HepG2 (cell line): ENCODE results near the gene IL27RA. TPM values are rescaled to one million over a fixed set of nuclear protein-coding genes. Genes with fewer than 3 reads are reported as not detected.

ENCODE experiments used
- ATAC-seq: fragments of 200-7000 bp; cut with Tn5 transposase; 3 replicates; pipeline ENCODE4 v1.9.1; 2020; ENCODE audit warnings: mild to moderate bottlenecking, moderate library complexity
- BruUV-seq: library from RNA; stranded (reverse); fragments of 400-500 nt; replicated peaks from 2 replicates; lab custom pipeline; 2021; lab: Mats Ljungman, UMichigan
- CTCF ChIA-PET: fragments of 300-600 bp; formaldehyde crosslinking; extraction: SDS; loops from one replicate; lab custom pipeline; 2021; ENCODE audit warnings: low total read pairs, inconsistent platforms, low intra/inter-chr PET ratio; lab: Yijun Ruan, JAX
- POLR2A ChIA-PET: fragments of 350-600 bp; sonication (Branson Sonifier 250); formaldehyde crosslinking; loops from one replicate; lab custom pipeline; 2020; ENCODE audit warnings: antibody characterized with exemption, inconsistent platforms; lab: Yijun Ruan, JAX
- DNase-seq: peaks from one replicate; pipeline ENCODE4 v3.0.0-alpha.2; 2015; ENCODE audit warnings: low spot score
- FAIRE-seq: peaks from 3 replicates; lab custom pipeline; 2011; peaks lifted over from hg19 to GRCh38; lab: Jason Lieb, UNC
- H2AFZ ChIP-seq: one replicate; pipeline ENCODE4 v1.6.1; 2011; ENCODE audit warnings: low read length, inconsistent platforms
- H3K27ac ChIP-seq: fragments of 300-600 bp; 3 replicates; pipeline ENCODE4 v1.8.0; 2011; ENCODE audit warnings: mixed run types, mild to moderate bottlenecking, mixed read lengths, low read length, inconsistent platforms; ENCODE audit not compliant: insufficient read depth; ENCODE audit errors: extremely low read length
- H3K27me3 ChIP-seq, 2 experiments: fragments of 200-600 bp in 1 of 2; 2 replicates in 1 of 2; 3 replicates in 1 of 2; pipeline versions ENCODE4 v1.6.0 to v1.8.0; 2011; ENCODE audit warnings: low read length in 2 of 2, mild to moderate bottlenecking in 2 of 2, moderate library complexity in 2 of 2, inconsistent platforms in 1 of 2; ENCODE audit not compliant: insufficient read depth in 2 of 2, control insufficient read depth in 1 of 2
- H3K36me3 ChIP-seq, 2 experiments: fragments of 200-600 bp in 1 of 2; replicated peaks in 1 of 2; 2 replicates in 1 of 2; 3 replicates in 1 of 2; pipeline versions ENCODE4 v1.5.1 to v1.8.0; 2011; ENCODE audit warnings: low read length in 2 of 2, inconsistent platforms in 1 of 2; ENCODE audit not compliant: insufficient read depth in 2 of 2, control insufficient read depth in 1 of 2
- H3K4me1 ChIP-seq: 2 replicates; pipeline ENCODE4 v1.5.1; 2012; ENCODE audit warnings: low read length, inconsistent platforms; ENCODE audit not compliant: insufficient read depth
- H3K4me2 ChIP-seq: 2 replicates; pipeline ENCODE4 v1.6.0; 2011; ENCODE audit warnings: low read depth, low read length, inconsistent platforms
- H3K4me3 ChIP-seq, 3 experiments: fragments of 200-600 bp in 1 of 3; sonication (generic), shearing (Covaris generic) in 1 of 3; replicated peaks in 1 of 3; 2 replicates each; pipeline ENCODE4 v1.5.1; 2011 to 2016; ENCODE audit warnings: low read length in 3 of 3, inconsistent platforms in 2 of 3, low read depth in 2 of 3, mild to moderate bottlenecking in 2 of 3, control low read depth in 1 of 3, mixed read lengths in 1 of 3; ENCODE audit not compliant: insufficient read depth in 1 of 3
- H3K79me2 ChIP-seq: one replicate; pipeline ENCODE4 v1.6.1; 2011; ENCODE audit warnings: low read length, inconsistent platforms; ENCODE audit not compliant: insufficient read depth
- H3K9ac ChIP-seq: 2 replicates; pipeline ENCODE4 v1.6.0; 2011; ENCODE audit warnings: mild to moderate bottlenecking, low read depth, low read length, inconsistent platforms; ENCODE audit not compliant: insufficient read depth
- H3K9me3 ChIP-seq: 2 replicates; pipeline ENCODE4 v1.5.1; 2012; ENCODE audit warnings: mild to moderate bottlenecking, low read length
- H4K20me1 ChIP-seq: 2 replicates; pipeline ENCODE4 v1.6.0; 2011; ENCODE audit warnings: inconsistent platforms, mild to moderate bottlenecking, low read length, moderate library complexity; ENCODE audit not compliant: insufficient read depth
- BHLHE40 ChIP-seq: IDR thresholded peaks from 2 replicates; pipeline ENCODE4 v1.6.1; 2011; ENCODE audit warnings: low read length, improper control_type of control experiment
- HHEX ChIP-seq: IDR thresholded peaks from 2 replicates; pipeline ENCODE4 v1.6.1; 2016; ENCODE audit warnings: control low read depth
- MAZ ChIP-seq, 2 experiments: sonication (generic) in 1 of 2; formaldehyde crosslinking in 1 of 2; IDR thresholded peaks; 2 replicates each; pipeline versions ENCODE4 v1.5.0 to v1.6.1; 2012 to 2020; ENCODE audit warnings: low read depth in 2 of 2, mild to moderate bottlenecking in 2 of 2, borderline replicate concordance in 1 of 2, improper control_type of control experiment in 1 of 2, low read length in 1 of 2, missing genetic modification reagents in 1 of 2, moderate library complexity in 1 of 2
- PATZ1 ChIP-seq: sonication (generic); formaldehyde crosslinking; IDR thresholded peaks from 2 replicates; pipeline ENCODE4 v1.4.0; 2020; ENCODE audit warnings: missing genetic modification reagents
- POLR2AphosphoS5 ChIP-seq: IDR thresholded peaks from 2 replicates; pipeline ENCODE4 v1.6.1; 2012; ENCODE audit warnings: low read depth, low read length
- POLR2G ChIP-seq: fragments of 200-400 bp; formaldehyde crosslinking; IDR thresholded peaks from 2 replicates; pipeline ENCODE4 v1.6.1; 2018; ENCODE audit warnings: mild to moderate bottlenecking, low read depth, low read length, moderate library complexity
- SKI ChIP-seq: fragments of 450-650 bp; IDR thresholded peaks from one replicate; pipeline ENCODE4 v1.6.1; 2018; ENCODE audit warnings: mild to moderate bottlenecking; ENCODE audit not compliant: partially characterized antibody
- ZHX1 ChIP-seq: sonication (generic); formaldehyde crosslinking; IDR thresholded peaks from 2 replicates; pipeline ENCODE4 v1.8.1; 2022; ENCODE audit warnings: low read depth, mild to moderate bottlenecking, missing genetic modification reagents
- ZNF746 ChIP-seq: sonication (generic); formaldehyde crosslinking; IDR thresholded peaks from 2 replicates; pipeline ENCODE4 v1.8.0; 2022; ENCODE audit warnings: mild to moderate bottlenecking, missing genetic modification reagents
- WGBS: methylation state at CpG from one replicate; pipeline ENCODE4 v1.1.6; 2017; ENCODE audit warnings: low lambda C conversion rate; 5-methylcytosine and 5-hydroxymethylcytosine counted together
- in situ Hi-C: cut with HindIII; loops from 2 replicates; pipeline ENCODE4 v1.10.0; 2017; ENCODE audit warnings: low pct_unique_long_range_greater_than_20kb; ENCODE audit not compliant: extremely low pct_ligation_motif_present
- intact Hi-C: fragments of 100-400 bp; cut with micrococcal nuclease; formaldehyde crosslinking; loops from one replicate; pipeline ENCODE4 v1.10.0; 2022; ENCODE audit not compliant: unreplicated experiment
- polyA plus RNA-seq, 8 experiments: library from polyadenylated mRNA; depleted of rRNA in 3 of 8; stranded (reverse) in 7 of 8; unstranded in 1 of 8; fragments of >200 nt; fragmentation: Illumina TruSeq in 4 of 8; extraction: Trizol in 4 of 8; gene quantifications; 2 replicates each; pipeline versions ENCODE4 v1.2.1 to v1.2.3, GENCODE V29; 2011 to 2016; ENCODE audit warnings: low read depth in 4 of 8, missing spikeins in 1 of 8, mixed read lengths in 1 of 8; ENCODE audit not compliant: insufficient read depth in 1 of 8
- total RNA-seq, 5 experiments: library from RNA; depleted of rRNA; stranded (reverse); fragments of >200 nt; fragmentation: Illumina TruSeq; extraction: Trizol; gene quantifications; 2 replicates each; pipeline ENCODE4 v1.2.3, GENCODE V29; 2016; ENCODE audit warnings: low read depth in 1 of 5
- TF ChIP-seq, protein P1 (sequence below): fragments of 450-650 bp; IDR thresholded peaks from 2 replicates; pipeline ENCODE4 v1.6.1; 2016
- TF ChIP-seq, protein P2 (sequence below): sonication (generic); formaldehyde crosslinking; IDR thresholded peaks from 2 replicates; pipeline ENCODE4 v1.4.0; 2020; ENCODE audit warnings: mild to moderate bottlenecking, low read depth, missing genetic modification reagents

The IL27RA gene
- total and polyA plus RNA-seq, 2 of the 13 experiments (the other 11 are each of a cell fraction or from before 2014, with no cell fraction given), result 3.5 to 8.1 TPM

GRCh38 chr19:14089662-14090508 is 58.3 kb downstream of the IL27RA start (continued):
- TF ChIP-seq ZHX1 (CRISPR knock-in tag) (0 out of 2 replicates have a peak, but pooled peaks have one; percentile 12), HHEX (CRISPR knock-in tag) (no peak)
- TF ChIP-seq, protein P1, sequence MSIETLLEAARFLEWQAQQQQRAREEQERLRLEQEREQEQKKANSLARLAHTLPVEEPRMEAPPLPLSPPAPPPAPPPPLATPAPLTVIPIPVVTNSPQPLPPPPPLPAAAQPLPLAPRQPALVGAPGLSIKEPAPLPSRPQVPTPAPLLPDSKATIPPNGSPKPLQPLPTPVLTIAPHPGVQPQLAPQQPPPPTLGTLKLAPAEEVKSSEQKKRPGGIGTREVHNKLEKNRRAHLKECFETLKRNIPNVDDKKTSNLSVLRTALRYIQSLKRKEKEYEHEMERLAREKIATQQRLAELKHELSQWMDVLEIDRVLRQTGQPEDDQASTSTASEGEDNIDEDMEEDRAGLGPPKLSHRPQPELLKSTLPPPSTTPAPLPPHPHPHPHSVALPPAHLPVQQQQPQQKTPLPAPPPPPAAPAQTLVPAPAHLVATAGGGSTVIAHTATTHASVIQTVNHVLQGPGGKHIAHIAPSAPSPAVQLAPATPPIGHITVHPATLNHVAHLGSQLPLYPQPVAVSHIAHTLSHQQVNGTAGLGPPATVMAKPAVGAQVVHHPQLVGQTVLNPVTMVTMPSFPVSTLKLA, result no peak
- TF ChIP-seq, all 625 proteins: peak for 26

- Histone ChIP-seq H3K9ac (peak within 1 kb of the TSS; percentile 74), H3K79me2 (peaks cover 4% of the 10 kb centered on the region), H3K4me2 (peak within 1 kb of the TSS; percentile 79), H3K9me3 (peaks cover 6% of the 10 kb centered on the region; the same call in 1 of the 2 replicates), H3K27me3 (no peaks in the 10 kb centered on the region), H3K4me3 (peak within 1 kb of the TSS; percentile 77 to 92 (median 83)), H4K20me1 (no peaks in the 10 kb centered on the region), H3K4me1 (peaks cover 28% of the 10 kb centered on the region), H3K36me3 (peaks cover 4 to 8% of the 10 kb centered on the region in 2 experiments; a peak in 2 of 5 replicates), H2AFZ (no peak within 1 kb of the TSS), H3K27ac (peak within 1 kb of the TSS; percentile 79)
- ChIA-PET CTCF (interaction anchor here (1.4 to 1.7 kb wide), 2 partner anchors 17 to 18 kb away, joined by 3 to 4 read pairs; no protein-coding TSS in a partner anchor), POLR2A (interaction anchor here (1.0 kb wide), 1 partner anchor 10 kb away, joined by 4 read pairs; no protein-coding TSS in a partner anchor)
- ATAC-seq, result peak; percentile 24
- in situ Hi-C loops (no loop called here), intact Hi-C loops (loop anchor here (1.0 kb wide), 1 partner anchor 10 kb away; no protein-coding TSS in a partner anchor)
- peak; percentile 73 for DNase-seq
- no TSS peak for BruUV-seq
- no peak for FAIRE-seq
- WGBS, result 2% methylated on average over 34 of the region's 65 CpGs
- peak; percentile 17 for TF ChIP-seq MAZ (IDR thresholded peaks at IDR 0.05; ENCODE audit: borderline replicate concordance, low read depth, low read length)
- TF ChIP-seq MAZ (CRISPR knock-in tag; IDR thresholded peaks at IDR 0.05; ENCODE audit: low read depth), result no peak
- peak; percentile 10; the same call in 1 of the 2 replicates for TF ChIP-seq POLR2AphosphoS5
- TF ChIP-seq SKI, result peak; percentile 22
- no peak for TF ChIP-seq POLR2G
- TF ChIP-seq, protein P2, sequence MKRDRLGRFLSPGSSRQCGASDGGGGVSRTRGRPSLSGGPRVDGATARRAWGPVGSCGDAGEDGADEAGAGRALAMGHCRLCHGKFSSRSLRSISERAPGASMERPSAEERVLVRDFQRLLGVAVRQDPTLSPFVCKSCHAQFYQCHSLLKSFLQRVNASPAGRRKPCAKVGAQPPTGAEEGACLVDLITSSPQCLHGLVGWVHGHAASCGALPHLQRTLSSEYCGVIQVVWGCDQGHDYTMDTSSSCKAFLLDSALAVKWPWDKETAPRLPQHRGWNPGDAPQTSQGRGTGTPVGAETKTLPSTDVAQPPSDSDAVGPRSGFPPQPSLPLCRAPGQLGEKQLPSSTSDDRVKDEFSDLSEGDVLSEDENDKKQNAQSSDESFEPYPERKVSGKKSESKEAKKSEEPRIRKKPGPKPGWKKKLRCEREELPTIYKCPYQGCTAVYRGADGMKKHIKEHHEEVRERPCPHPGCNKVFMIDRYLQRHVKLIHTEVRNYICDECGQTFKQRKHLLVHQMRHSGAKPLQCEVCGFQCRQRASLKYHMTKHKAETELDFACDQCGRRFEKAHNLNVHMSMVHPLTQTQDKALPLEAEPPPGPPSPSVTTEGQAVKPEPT, result peak; percentile 99
- TF ChIP-seq BHLHE40, result peak; percentile 41; the same call in 1 of the 2 replicates
- 0 out of 2 replicates have a peak, but pooled peaks have one; percentile 40 for TF ChIP-seq ZNF746
- TF ChIP-seq PATZ1 (CRISPR knock-in tag), result peak; percentile 63
These were observed 59.0 kb downstream of the IL27RA start, which contains the start of gene SAMD1 for GRCh38 chr19:14090509-14091080. Gene SAMD1, minus strand, starts transcription at chr19:14090751.
